Activated naive CD8-positive, alpha-beta T cell treated with anti-CD3 and anti-CD28 coated beads for 36 hours (primary cell): ENCODE measurements around the gene APOL2. TPM values are rescaled to one million over a fixed set of nuclear protein-coding genes. Genes with fewer than 3 reads are reported as not detected.
"Not testable (repeated sequence)": the region's sequence is repeated elsewhere in the genome, so short reads cannot be mapped to it uniquely, and the experiment has no call there.

Source experiments
- DNase-seq: peaks from one replicate; pipeline ENCODE4 v3.0.0; 2021
- H3K27ac Mint-ChIP-seq: one replicate; pipeline ENCODE4 v1.8.0; 2022; ENCODE audit warnings: mild to moderate bottlenecking, moderate library complexity, mixed read lengths
- H3K27me3 Mint-ChIP-seq: one replicate; pipeline ENCODE4 v1.8.0; 2022; ENCODE audit warnings: mild to moderate bottlenecking, mixed read lengths
- H3K36me3 Mint-ChIP-seq: one replicate; pipeline ENCODE4 v1.8.0; 2021; ENCODE audit warnings: mild to moderate bottlenecking, mixed read lengths
- H3K4me1 Mint-ChIP-seq: one replicate; pipeline ENCODE4 v1.8.0; 2021; ENCODE audit warnings: mixed read lengths
- H3K4me3 Mint-ChIP-seq: one replicate; pipeline ENCODE4 v1.8.0; 2022; ENCODE audit warnings: mild to moderate bottlenecking, moderate library complexity, mixed read lengths
- H3K9me3 Mint-ChIP-seq: one replicate; pipeline ENCODE4 v1.8.0; 2022; ENCODE audit warnings: mixed read lengths
- total RNA-seq, 2 experiments: library from RNA; stranded (reverse); gene quantifications; one replicate each; pipeline ENCODE4 v1.2.3, GENCODE V29; 2021

Gene APOL2
- total RNA-seq, 2 experiments from 2014 or later = 54.3 to 57.0 TPM

DNA sequence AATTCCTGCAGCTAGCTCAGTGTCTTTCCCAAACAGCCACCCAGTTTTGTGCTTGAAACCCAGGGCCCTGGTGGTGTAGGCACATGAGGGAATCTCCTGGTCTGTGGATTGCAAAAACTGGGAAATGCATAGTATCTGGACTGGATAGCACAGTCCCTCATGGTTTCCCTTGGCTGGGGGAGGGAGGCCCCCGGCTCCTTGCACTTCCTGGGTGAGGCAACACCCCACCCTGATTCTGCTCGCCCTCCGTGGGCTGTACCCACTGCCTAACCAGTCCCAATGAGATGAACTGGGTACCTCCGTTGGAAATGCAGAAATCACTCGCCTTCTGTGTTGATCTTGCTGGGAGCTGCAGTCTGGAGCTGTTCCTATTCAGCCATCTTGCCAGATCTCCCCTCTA lies 32.6 kb upstream of the APOL2 start:
- peaks cover 16% of the 10 kb centered on the region for H3K4me1 Mint-ChIP-seq
- H3K36me3 Mint-ChIP-seq, H3K27ac Mint-ChIP-seq, H3K4me3 Mint-ChIP-seq, H3K9me3 Mint-ChIP-seq, DNase-seq, H3K27me3 Mint-ChIP-seq: not testable (repeated sequence)

DNA sequence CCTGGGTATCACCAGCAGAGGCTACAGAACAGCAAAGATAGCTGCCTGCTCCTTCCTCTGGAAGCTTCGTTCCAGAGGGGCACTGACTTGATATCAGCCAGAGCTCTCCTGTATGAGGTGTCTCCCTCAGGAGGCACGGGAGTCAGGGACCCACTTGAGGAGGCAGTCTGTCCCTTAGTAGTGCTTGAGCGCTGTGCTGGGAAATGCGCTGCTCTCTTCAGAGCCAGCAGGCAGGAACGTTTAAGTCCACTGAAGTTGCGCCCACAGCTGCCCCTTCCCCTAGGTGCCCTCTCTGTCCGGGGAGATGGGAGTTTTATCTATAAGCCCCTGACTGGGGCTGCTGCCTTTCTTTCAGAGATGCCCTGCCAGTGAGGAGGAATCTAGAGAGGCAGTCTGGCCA lies 31.9 kb upstream of the APOL2 start:
- not testable (repeated sequence) for DNase-seq, H3K9me3 Mint-ChIP-seq, H3K36me3 Mint-ChIP-seq

DNA sequence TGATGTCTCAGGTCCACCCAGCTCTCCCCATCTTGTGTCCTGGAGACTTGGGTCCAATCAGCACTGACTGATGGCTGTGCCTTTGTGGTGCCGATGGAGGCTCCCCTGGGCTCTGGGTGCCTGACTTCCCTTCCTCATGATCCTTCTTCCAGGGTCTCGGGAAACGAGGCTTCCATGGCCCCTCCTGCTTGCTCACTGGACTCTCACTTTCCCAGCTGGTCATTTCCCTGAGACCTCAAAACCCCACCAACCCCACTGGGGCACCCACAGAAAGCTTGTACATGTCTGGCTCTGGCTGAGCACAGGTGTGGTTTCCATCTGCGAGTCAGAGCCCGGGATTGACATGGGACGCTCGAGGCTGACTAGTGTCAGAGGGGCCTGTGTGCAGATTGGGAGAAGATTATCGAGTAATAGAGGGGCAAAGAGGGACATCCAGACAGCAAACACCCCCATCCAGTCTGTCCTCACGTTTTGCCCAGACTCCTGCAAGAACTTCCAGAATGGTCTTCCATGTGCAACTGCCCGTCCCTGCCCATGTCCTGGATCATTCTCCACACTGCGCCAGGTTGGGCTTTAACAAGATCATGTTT lies 28.7 kb upstream of the APOL2 start:
- no peak overlapping the region for H3K4me3 Mint-ChIP-seq
- DNase-seq = no peak
- H3K9me3 Mint-ChIP-seq = no peaks in the 10 kb centered on the region
- no peaks in the 10 kb centered on the region for H3K27me3 Mint-ChIP-seq
- H3K27ac Mint-ChIP-seq = no peak overlapping the region
- peaks cover 2% of the 10 kb centered on the region for H3K4me1 Mint-ChIP-seq
- H3K36me3 Mint-ChIP-seq = no peaks in the 10 kb centered on the region

More for the DNA sequence above, 31.9 kb upstream of the APOL2 start:
- H3K4me3 Mint-ChIP-seq, H3K27ac Mint-ChIP-seq, H3K27me3 Mint-ChIP-seq, H3K4me1 Mint-ChIP-seq: not testable (repeated sequence)

DNA sequence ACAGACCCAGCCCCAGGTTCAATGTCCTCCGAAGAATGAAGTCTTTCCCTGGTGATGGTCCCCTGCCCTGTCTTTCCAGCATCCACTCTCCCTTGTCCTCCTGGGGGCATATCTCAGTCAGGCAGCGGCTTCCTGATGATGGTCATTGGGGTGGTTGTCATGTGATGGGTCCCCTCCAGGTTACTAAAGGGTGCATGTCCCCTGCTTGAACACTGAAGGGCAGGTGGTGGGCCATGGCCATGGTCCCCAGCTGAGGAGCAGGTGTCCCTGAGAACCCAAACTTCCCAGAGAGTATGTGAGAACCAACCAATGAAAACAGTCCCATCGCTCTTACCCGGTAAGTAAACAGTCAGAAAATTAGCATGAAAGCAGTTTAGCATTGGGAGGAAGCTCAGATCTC lies 27.7 kb upstream of the APOL2 start:
- no peak for DNase-seq
- no peaks in the 10 kb centered on the region for H3K36me3 Mint-ChIP-seq
- H3K27me3 Mint-ChIP-seq = no peaks in the 10 kb centered on the region
- H3K4me1 Mint-ChIP-seq = no peaks in the 10 kb centered on the region
- H3K9me3 Mint-ChIP-seq = no peaks in the 10 kb centered on the region
- no peak overlapping the region for H3K27ac Mint-ChIP-seq
- H3K4me3 Mint-ChIP-seq = no peak overlapping the region

DNA sequence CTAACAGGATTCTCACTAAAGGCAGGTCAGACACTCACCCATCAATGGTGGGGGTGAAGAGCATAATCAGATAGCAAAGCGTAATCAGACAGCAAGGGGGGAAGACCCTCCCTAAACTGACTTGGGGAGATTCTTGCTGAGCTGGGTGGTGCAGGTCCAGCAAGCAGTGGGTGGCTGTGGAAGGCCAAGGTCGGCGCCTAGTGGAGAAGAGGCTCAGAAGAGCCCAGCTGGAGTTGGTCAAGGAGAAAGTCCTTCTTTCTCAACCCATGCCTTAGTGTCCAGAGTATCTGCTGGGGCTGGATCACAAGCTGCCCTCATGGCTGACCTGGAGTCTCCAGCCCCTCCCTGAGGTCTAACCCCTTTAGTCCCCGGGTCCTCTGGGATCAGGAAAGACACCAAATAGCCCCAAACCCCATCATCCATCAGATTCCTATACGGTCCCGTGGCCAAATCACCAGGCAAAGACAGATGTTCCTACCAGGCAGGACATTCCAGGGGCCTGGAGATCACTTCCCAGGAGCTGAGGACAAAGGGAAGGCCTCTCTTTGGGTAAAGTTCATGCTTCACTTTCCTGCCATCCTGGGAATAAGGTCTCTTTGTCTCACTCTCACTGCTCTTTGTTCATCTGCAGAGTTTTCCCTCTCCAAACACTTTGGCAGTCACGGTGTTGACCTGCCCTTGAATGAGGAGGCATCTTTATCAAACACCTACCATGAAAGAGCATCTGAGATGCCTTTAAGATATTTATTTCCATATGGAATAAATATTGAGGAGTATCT lies 24.7 kb upstream of the APOL2 start:
- H3K9me3 Mint-ChIP-seq, H3K4me3 Mint-ChIP-seq, H3K27ac Mint-ChIP-seq, H3K4me1 Mint-ChIP-seq, H3K27me3 Mint-ChIP-seq, H3K36me3 Mint-ChIP-seq, DNase-seq: not testable (repeated sequence)

DNA sequence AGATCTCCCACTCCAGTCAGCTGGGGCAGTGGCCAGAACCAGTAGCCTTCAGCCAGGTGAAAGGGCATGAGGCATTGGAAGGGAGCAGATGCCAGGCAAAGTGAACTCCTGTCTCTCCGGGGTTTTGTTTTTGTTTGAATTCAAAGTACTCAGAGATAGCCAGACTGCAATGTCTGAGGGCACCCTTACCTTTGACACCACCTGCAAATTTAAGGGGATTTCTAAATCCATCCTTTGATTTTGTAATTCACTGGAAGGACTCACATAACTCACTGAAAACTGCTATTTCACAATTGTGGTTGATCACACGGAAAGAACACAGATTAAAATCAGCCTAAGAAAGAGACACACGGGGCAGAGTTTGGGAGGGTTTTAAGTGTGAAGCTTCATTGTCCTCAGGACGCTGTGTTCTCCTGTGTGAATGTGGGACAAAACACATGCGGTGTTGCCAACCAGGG lies 23.9 kb upstream of the APOL2 start:
- not testable (repeated sequence) for H3K27ac Mint-ChIP-seq, H3K9me3 Mint-ChIP-seq, H3K4me3 Mint-ChIP-seq, H3K27me3 Mint-ChIP-seq, DNase-seq
- Mint-ChIP-seq H3K4me1 (peaks cover 11% of the 10 kb centered on the region), H3K36me3 (peaks cover 12% of the 10 kb centered on the region)

DNA sequence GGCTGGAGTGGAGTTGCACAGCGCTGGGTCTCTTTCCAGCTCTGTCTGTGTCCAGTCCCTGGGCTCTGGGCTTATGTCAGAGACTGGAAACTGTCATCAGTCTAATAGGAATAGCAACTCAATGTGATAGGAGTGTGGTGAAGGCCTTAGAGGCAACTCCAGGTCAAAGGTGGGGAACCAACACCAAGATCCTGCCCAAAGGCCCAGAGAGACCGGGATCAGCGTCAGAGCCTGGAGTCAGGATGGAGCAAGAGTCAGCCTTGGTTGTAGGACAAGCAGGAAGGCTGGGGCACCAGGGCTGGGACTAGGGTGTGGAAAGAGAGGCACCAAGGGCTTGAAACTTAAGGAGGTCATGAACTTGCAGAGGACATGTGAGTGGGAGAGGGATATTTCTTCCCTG lies 23.0 kb upstream of the APOL2 start:
- H3K9me3 Mint-ChIP-seq, H3K27me3 Mint-ChIP-seq, DNase-seq, H3K4me3 Mint-ChIP-seq, H3K27ac Mint-ChIP-seq: not testable (repeated sequence)
- H3K4me1 Mint-ChIP-seq = peaks cover 15% of the 10 kb centered on the region
- H3K36me3 Mint-ChIP-seq = peaks cover 14% of the 10 kb centered on the region

DNA sequence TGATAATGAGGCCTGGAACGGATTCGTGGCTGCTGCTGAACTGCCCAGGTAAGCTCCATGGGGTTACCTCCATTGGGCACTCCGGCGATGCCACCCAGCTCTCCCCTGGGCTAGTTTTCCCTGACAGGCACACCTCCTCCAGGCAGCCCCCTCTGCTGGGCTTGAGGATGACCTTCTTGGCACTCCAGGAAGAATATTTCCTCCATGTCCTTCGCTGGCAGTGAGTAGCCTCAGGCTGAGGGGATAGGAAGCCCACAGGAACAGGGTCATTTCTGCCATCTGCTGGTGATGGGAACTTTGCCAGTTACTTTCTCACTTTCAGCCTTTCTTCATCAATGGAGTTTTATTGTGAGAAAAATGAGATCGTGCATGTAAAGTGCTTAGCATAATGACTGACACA lies 22.3 kb upstream of the APOL2 start:
- H3K9me3 Mint-ChIP-seq, H3K27ac Mint-ChIP-seq, H3K27me3 Mint-ChIP-seq, H3K4me3 Mint-ChIP-seq, DNase-seq: not testable (repeated sequence)
- peaks cover 18% of the 10 kb centered on the region for H3K36me3 Mint-ChIP-seq
- H3K4me1 Mint-ChIP-seq = peaks cover 22% of the 10 kb centered on the region

DNA sequence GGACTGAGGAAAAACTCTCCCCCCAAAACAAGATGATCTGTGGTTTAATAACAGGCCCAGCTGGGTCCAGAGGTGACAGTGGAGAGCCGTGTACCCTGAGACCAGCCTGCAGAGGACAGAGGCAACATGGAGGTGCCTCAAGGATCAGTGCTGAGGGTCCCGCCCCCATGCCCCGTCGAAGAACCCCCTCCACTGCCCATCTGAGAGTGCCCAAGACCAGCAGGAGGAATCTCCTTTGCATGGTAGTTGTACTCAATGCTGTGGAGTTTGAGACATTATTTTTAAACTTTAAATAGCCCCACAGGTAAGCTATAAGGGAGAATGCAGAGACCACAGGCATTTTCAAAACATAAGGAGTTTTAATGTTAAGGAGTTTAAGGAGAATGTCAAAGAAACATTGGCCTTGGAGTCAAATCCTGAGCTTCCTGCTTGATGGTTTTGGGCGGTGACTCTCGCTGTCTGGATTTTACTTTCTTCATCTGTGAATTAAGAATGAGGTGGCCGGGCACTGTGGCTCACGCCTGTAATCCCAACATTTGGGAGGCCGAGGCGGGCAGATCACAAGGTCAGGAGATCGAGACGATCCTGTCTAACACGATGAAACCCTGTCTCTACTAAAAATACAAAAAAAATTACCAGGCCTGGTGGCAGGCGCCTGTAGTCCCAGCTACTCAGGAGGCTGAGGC lies 20.4 kb upstream of the APOL2 start:
- no peak overlapping the region for H3K27ac Mint-ChIP-seq
- no peak for DNase-seq

DNA sequence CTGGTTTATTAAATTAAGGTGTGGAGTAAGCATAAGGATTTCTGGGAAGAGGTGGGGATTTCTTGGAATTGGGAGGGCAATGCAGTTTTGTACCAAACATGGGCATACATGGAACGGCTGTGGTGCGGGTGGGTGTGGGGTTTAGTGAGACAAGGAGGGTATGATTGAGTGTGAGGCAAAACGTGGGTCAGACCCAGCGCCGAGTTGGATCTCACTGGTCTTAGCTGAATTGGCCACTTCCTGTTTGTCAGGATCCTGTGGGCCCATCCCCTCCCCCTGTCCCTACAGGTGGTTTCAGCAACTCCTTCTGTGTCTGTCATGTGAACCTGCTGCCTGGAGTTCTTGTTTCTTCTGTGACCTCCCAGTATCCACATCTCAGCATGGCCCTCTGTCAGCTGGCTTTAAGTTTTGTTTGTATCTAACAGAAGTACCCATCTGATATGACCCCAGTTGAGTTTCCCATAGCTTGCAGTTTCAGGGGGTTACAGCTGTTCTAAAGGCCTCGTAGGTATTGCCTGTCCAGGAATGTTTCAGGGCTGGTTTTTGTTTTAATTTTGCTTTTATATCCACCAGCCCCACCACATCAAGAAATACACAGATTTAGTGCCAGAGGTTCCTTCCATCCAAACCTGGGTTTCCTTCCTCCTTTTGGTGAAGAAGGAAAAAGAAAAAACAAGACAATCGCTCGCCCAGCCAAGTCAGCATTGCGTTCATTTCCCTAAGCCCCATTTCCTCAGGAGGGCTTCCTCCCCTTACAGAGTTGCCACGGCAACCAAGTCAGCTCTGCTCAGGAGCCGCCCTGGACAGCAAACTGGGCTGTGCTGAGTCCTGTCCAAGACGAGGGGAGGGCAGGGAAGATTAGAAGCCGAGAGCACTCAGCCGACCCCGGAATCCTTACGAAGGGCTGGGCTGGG lies 19.6 kb upstream of the APOL2 start:
- no peaks in the 10 kb centered on the region for H3K9me3 Mint-ChIP-seq
- peaks cover 43% of the 10 kb centered on the region for H3K4me1 Mint-ChIP-seq
- H3K36me3 Mint-ChIP-seq = peaks cover 26% of the 10 kb centered on the region
- no peaks in the 10 kb centered on the region for H3K27me3 Mint-ChIP-seq
- peak overlapping the region; percentile 35 for H3K4me3 Mint-ChIP-seq
- DNase-seq = peak; percentile 30
- peak overlapping the region; percentile 87 for H3K27ac Mint-ChIP-seq

More for the DNA sequence above, 20.4 kb upstream of the APOL2 start:
- Mint-ChIP-seq H3K4me3 (no peak overlapping the region), H3K4me1 (peaks cover 36% of the 10 kb centered on the region), H3K36me3 (peaks cover 23% of the 10 kb centered on the region), H3K27me3 (no peaks in the 10 kb centered on the region), H3K9me3 (no peaks in the 10 kb centered on the region)

DNA sequence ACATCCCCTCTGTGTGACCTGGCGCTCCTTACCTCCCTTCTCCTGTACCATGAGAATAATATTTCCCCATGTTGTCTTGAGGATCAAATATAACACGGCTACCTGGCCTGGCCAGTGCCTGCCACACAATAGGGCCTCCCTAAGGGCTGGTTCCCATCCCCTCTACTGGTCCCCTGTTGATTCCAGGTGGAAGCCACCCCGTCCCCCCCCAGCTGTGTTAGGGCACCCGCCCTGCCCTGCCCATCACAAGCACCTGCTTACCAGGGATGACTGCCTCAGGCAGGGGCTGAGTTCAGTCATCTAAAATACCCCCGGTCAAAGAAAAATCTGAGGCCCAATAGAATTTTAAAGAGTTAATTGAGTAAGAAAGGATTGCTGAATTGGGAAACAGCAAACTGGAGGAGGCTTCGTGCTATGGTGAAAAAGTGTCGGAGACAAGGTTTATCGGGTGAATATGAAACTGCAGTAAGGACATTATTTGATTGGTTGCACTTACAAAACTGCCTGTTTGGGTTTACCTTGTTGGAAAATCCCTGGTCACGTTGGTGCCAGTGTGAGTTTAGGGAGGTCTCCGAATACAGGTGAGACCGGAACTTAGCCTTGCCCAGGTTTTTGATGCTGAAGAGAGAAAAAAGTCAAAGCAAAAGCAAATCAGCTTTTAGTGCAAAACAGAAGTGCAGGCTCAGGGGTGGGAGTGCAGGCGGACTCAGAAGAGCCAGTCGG lies 18.8 kb upstream of the APOL2 start:
- H3K4me1 Mint-ChIP-seq = peaks cover 47% of the 10 kb centered on the region
- H3K27ac Mint-ChIP-seq = peak overlapping the region; percentile 87
- DNase-seq = no peak
- H3K9me3 Mint-ChIP-seq = no peaks in the 10 kb centered on the region
- peak overlapping the region; percentile 35 for H3K4me3 Mint-ChIP-seq
- H3K36me3 Mint-ChIP-seq = peaks cover 27% of the 10 kb centered on the region
- H3K27me3 Mint-ChIP-seq = no peaks in the 10 kb centered on the region

DNA sequence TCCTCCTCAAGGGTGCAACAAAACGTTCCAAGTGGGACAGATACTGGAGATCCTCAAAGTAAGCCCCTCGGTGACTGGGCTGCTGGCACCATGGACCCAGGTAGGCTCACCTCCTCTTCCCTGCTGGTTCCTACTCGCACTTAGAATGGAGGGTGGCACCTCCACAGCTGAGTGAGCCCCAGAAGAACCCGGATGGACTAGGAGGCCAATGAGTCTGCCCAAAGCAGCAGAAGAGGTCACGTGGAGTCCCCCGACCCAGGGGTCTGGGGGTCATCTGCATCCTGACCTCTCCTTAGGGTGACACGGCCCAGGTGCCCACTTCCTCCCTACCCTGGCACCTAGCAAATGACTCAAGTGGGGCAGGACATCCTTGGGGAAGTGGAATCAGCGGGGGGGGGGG lies 18.0 kb upstream of the APOL2 start:
- peaks cover 27% of the 10 kb centered on the region for H3K36me3 Mint-ChIP-seq
- H3K27me3 Mint-ChIP-seq = no peaks in the 10 kb centered on the region
- H3K9me3 Mint-ChIP-seq = no peaks in the 10 kb centered on the region
- no peak for DNase-seq
- no peak overlapping the region for H3K4me3 Mint-ChIP-seq
- no peak overlapping the region for H3K27ac Mint-ChIP-seq
- peaks cover 52% of the 10 kb centered on the region for H3K4me1 Mint-ChIP-seq

DNA sequence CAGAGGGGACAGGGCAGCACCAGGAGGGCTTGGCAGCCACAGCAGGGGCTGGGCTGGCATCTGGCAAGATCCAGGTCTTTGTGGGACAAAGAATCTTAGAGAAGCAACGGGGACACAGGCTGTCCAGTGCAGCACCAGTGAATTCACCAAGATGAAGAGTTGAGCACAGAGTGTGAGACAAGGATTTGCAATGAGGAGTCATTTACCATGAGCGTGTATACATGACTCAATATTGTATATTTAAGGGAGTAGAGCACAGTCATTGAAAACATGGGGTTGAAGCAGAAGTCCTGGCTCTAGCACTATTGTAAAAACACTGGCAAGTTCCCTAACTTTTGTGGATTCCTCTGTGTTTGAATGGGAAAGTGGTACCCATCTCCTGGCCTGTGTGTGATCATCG lies 17.2 kb upstream of the APOL2 start:
- Mint-ChIP-seq H3K27me3 (no peaks in the 10 kb centered on the region), H3K9me3 (no peaks in the 10 kb centered on the region), H3K27ac (peak overlapping the region; percentile 59), H3K4me1 (peaks cover 52% of the 10 kb centered on the region), H3K36me3 (peaks cover 27% of the 10 kb centered on the region), H3K4me3 (no peak overlapping the region)
- no peak for DNase-seq

DNA sequence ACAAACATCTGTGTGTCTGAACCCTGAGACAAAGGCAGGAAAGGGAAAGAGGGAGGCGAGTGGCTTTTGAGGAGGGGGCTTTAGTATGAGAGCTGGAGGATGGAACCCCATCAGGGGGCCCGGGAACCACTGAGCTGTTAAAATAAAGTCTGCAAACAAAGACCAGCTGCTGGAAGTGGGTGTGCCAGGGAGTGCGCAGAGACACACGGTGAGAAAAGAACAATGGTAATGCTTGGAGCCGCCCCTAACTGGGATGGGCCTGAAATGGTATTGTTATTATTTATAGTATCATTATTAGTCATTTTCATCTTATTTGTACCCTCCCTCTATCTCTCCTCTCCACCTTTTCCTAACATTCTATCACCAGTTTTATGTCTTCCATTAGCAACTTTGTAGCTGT lies 16.2 kb upstream of the APOL2 start:
- not testable (repeated sequence) for H3K27ac Mint-ChIP-seq, H3K27me3 Mint-ChIP-seq, DNase-seq, H3K4me3 Mint-ChIP-seq, H3K9me3 Mint-ChIP-seq
- H3K36me3 Mint-ChIP-seq = peaks cover 23% of the 10 kb centered on the region
- peaks cover 52% of the 10 kb centered on the region for H3K4me1 Mint-ChIP-seq
